Fibroblast of lung (primary cell): ENCODE results near the gene POPDC2.

Experiments used
- EZH2 ChIP-seq: IDR thresholded peaks from 2 replicates; pipeline ENCODE4 v1.5.1; 2012; ENCODE audit warnings: low read length, control low read depth, mild to moderate bottlenecking; ENCODE audit errors: missing control alignments
- TF ChIP-seq, protein P1 (sequence below), 2 donors: IDR thresholded peaks in 1 of 2; conservative IDR thresholded peaks in 1 of 2; 1 replicate in 1 of 2; 2 replicates in 1 of 2; pipeline ENCODE4 v1.5.1; 2011 to 2012; ENCODE audit warnings: low read length in 2 of 2, control low read depth in 1 of 2, inconsistent platforms in 1 of 2, low read depth in 1 of 2, mild to moderate bottlenecking in 1 of 2

DNA sequence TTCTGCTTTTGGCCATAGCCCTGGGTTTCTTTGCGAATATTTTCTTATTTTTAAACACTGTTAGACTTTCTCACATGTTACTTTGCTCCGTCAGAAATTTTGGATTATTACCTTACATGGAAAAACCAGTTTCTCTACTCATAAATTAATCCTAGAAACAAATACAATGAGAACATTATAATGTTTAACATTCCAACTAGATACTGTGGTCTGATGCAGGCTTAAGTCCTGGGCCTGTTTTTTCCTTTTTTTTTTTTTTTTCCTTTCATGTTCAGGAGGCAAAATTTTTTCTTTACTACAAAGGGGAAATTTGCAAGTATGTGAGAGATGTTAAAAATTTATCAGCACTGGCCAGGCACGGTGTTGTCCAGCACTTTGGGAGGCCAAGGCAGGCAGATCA lies 28.9 kb downstream of the POPDC2 start:
- TF ChIP-seq, protein P1, sequence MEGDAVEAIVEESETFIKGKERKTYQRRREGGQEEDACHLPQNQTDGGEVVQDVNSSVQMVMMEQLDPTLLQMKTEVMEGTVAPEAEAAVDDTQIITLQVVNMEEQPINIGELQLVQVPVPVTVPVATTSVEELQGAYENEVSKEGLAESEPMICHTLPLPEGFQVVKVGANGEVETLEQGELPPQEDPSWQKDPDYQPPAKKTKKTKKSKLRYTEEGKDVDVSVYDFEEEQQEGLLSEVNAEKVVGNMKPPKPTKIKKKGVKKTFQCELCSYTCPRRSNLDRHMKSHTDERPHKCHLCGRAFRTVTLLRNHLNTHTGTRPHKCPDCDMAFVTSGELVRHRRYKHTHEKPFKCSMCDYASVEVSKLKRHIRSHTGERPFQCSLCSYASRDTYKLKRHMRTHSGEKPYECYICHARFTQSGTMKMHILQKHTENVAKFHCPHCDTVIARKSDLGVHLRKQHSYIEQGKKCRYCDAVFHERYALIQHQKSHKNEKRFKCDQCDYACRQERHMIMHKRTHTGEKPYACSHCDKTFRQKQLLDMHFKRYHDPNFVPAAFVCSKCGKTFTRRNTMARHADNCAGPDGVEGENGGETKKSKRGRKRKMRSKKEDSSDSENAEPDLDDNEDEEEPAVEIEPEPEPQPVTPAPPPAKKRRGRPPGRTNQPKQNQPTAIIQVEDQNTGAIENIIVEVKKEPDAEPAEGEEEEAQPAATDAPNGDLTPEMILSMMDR (conservative IDR thresholded peaks at IDR 0.05 in 1 of 2, IDR thresholded peaks at IDR 0.05 in 1 of 2; ENCODE audit: low read depth in 1 of 2, low read length in 2 of 2), result no peak
- TF ChIP-seq EZH2, result no peak
